ENCODE results near the gene PPP3CA.

DNA sequence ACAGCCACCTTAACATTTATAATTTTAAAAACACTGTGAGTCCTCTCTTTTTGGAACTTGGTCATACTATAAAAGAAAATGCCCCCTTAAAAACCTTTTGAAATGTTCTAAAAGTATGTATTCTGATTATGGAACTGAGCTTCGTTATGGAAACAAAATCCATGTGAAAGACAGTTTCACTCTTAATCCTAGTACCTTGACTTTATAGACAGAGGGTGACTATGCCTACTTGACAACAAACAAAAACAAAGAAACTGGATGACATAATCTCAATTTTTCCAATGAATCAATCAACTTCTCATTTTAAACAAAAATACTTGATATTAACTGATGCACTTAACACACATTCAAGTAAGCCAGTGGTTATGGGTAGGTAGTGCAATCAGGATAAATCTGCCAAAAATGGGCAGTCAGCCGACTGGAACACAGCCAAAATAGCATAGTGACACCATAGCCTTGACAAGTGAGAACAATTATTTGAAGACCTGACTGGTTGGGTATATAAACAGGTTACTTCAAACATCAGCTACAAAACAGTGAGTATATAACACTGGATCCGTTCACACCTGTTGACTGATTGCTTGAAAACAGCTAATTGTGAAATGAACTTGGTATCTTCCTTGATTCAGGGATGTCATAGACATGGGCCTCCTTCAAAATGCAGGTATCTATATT, 265.5 kb downstream of the PPP3CA start:
- TF ChIP-seq, protein P1, sequence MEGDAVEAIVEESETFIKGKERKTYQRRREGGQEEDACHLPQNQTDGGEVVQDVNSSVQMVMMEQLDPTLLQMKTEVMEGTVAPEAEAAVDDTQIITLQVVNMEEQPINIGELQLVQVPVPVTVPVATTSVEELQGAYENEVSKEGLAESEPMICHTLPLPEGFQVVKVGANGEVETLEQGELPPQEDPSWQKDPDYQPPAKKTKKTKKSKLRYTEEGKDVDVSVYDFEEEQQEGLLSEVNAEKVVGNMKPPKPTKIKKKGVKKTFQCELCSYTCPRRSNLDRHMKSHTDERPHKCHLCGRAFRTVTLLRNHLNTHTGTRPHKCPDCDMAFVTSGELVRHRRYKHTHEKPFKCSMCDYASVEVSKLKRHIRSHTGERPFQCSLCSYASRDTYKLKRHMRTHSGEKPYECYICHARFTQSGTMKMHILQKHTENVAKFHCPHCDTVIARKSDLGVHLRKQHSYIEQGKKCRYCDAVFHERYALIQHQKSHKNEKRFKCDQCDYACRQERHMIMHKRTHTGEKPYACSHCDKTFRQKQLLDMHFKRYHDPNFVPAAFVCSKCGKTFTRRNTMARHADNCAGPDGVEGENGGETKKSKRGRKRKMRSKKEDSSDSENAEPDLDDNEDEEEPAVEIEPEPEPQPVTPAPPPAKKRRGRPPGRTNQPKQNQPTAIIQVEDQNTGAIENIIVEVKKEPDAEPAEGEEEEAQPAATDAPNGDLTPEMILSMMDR (IDR thresholded peaks at IDR 0.05; ENCODE audit: control extremely low read depth in 1 of 3, insufficient read depth in 1 of 3, low read depth in 1 of 3, low read length in 3 of 3) = no peak
- TF ChIP-seq POLR2A (IDR thresholded peaks at IDR 0.05; ENCODE audit: control extremely low read depth in 1 of 2, low read depth in 2 of 2, low read length in 2 of 2) (no peak), KDM4A (IDR thresholded peaks at IDR 0.05; ENCODE audit: low read depth, low read length, severe bottlenecking) (no peak)

Data from H1 (cell line).